Left lung (tissue), 10 donors: Measurements from ENCODE around the gene TMEM271. TPM values are rescaled to one million over a fixed set of nuclear protein-coding genes. Genes with fewer than 3 reads are reported as not detected.

Experiments
- ATAC-seq: fragments of 200-7000 bp; cut with Tn5 transposase; one replicate; pipeline ENCODE4 v1.9.1; 2020; ENCODE audit warnings: moderate library complexity
- DNase-seq, 4 donors: peaks; one replicate each; pipeline ENCODE4 v3.0.0-alpha.2; 2013 to 2020
- H3K27ac ChIP-seq, 2 donors: fragments of 200-600 bp; sonication (generic) in 1 of 2; one replicate each; pipeline versions ENCODE4 v1.5.0 to v1.8.0; 2020 to 2021
- H3K27me3 ChIP-seq, 2 donors: fragments of 200-600 bp; sonication (generic) in 1 of 2; one replicate each; pipeline versions ENCODE4 v1.5.0 to v1.8.0; 2020 to 2021
- H3K36me3 ChIP-seq, 2 donors: fragments of 200-600 bp; sonication (generic) in 1 of 2; one replicate each; pipeline versions ENCODE4 v1.5.0 to v1.8.0; 2020 to 2021
- H3K4me1 ChIP-seq, 2 donors: fragments of 200-600 bp; one replicate each; pipeline ENCODE4 v1.8.0; 2021
- H3K4me3 ChIP-seq, 2 donors: fragments of 200-600 bp; sonication (generic) in 1 of 2; one replicate each; pipeline versions ENCODE4 v1.5.0 to v1.8.0; 2020 to 2021; ENCODE audit warnings: mild to moderate bottlenecking in 1 of 2
- H3K9me3 ChIP-seq, 2 donors: fragments of 200-600 bp; sonication (generic) in 1 of 2; one replicate each; pipeline versions ENCODE4 v1.5.0 to v1.8.0; 2020 to 2021
- intact Hi-C, 2 donors: fragments of 100-400 bp; cut with DNase I; formaldehyde crosslinking; loops; one replicate each; pipeline versions ENCODE4 v1.11.2 to v1.14.2; 2022
- polyA plus RNA-seq, 6 donors: library from polyadenylated mRNA; unstranded; fragments of 120-200 nt; gene quantifications; one replicate each; pipeline ENCODE4 v1.2.1, GENCODE V29; 2013; ENCODE audit not compliant: insufficient read length in 6 of 6
- total RNA-seq, 2 donors: library from RNA; stranded (reverse); fragmentation: NEBNext Ultra II Directional; extraction: Animal tissue kit (Norgen Biotek cat#: 25700); gene quantifications; one replicate each; pipeline ENCODE4 v1.2.1, GENCODE V29; 2021
- TF ChIP-seq, protein P1 (sequence below), 2 donors: fragments of 200-600 bp; sonication (generic) in 1 of 2; IDR thresholded peaks; one replicate each; pipeline versions ENCODE4 v1.5.0 to v1.8.0; 2021; ENCODE audit warnings: antibody characterized with exemption in 2 of 2
- donor health status: DM: no; HTN: yes; CAD: no.
- donor health status: DM: no; HTN: no; CAD: no.

Gene TMEM271
- total and polyA plus RNA-seq, 8 donors = not detected

DNA sequence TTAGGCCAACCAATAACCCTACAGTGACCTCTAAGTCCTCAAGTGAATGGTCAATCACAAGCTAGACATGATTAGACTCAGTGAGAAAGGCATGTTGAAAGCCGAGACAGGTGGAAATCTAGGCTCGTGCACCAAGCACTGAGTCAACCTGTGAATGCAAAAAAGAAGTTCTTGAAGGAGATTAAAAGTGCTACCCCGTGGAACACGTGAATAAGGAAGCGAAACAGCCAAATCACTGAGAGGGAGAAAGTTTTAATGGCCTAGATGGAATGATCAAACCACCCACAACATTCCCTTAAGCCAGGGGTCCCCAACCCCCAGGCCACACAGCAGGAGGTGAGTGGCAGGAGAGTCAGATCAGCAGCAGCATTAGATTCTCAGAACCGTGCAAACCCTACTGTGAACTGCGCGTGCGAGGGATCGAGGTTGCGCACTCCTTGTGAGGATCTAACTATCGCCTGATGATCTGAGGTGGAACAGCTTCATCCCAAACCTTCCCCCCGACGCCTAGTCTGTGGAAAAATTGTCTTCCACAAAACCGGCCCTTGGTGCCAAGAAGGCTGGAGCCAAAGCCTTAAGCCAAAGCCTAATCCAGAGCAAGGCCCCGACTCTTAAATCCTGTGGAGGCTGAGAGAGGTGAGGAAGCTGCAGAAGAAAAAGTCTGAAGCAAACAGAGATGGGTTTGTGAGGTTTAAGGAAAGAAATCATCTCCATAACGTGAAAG lies 29.8 kb upstream of the TMEM271 start:
- Histone ChIP-seq H3K27ac (no peak overlapping the region), H3K36me3 (no peaks in the 10 kb centered on the region), H3K9me3 (no peaks in the 10 kb centered on the region), H3K27me3 (peaks cover 0 to 58% of the 10 kb centered on the region in 2 donors), H3K4me3 (no peak overlapping the region), H3K4me1 (no peaks in the 10 kb centered on the region)
- no peak for ATAC-seq
- TF ChIP-seq, protein P1, sequence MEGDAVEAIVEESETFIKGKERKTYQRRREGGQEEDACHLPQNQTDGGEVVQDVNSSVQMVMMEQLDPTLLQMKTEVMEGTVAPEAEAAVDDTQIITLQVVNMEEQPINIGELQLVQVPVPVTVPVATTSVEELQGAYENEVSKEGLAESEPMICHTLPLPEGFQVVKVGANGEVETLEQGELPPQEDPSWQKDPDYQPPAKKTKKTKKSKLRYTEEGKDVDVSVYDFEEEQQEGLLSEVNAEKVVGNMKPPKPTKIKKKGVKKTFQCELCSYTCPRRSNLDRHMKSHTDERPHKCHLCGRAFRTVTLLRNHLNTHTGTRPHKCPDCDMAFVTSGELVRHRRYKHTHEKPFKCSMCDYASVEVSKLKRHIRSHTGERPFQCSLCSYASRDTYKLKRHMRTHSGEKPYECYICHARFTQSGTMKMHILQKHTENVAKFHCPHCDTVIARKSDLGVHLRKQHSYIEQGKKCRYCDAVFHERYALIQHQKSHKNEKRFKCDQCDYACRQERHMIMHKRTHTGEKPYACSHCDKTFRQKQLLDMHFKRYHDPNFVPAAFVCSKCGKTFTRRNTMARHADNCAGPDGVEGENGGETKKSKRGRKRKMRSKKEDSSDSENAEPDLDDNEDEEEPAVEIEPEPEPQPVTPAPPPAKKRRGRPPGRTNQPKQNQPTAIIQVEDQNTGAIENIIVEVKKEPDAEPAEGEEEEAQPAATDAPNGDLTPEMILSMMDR (IDR thresholded peaks at IDR 0.05) = no peak
- no peak for DNase-seq
- intact Hi-C loops = no loop called here

DNA sequence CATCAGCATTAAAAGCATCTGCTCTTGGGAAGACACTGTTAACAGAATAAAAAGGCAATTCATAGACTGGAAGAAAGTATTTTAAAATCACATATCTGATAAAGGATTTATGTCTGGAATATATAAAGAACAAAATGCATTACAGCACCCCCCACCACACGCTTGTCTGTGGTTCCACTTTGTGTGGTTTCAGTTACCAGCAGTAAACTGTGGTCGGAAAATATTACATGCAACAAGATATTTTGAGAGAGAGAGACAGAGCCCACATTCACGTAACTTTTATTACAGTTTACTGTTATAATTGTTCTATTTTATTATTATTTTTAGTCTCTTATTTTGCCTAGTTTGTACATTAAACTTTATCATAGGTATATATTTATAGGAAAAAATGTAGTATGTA lies 28.0 kb upstream of the TMEM271 start:
- ATAC-seq (no peak), DNase-seq (no peak)
- peaks cover 0 to 61% of the 10 kb centered on the region in 2 donors for H3K27me3 ChIP-seq
- H3K4me1 ChIP-seq = no peaks in the 10 kb centered on the region
- H3K36me3 ChIP-seq = no peaks in the 10 kb centered on the region
- intact Hi-C loops = no loop called here
- TF ChIP-seq, protein P1 (IDR thresholded peaks at IDR 0.05) = no peak
- H3K9me3 ChIP-seq = no peaks in the 10 kb centered on the region
- no peak overlapping the region for H3K4me3 ChIP-seq
- H3K27ac ChIP-seq = no peak overlapping the region

DNA sequence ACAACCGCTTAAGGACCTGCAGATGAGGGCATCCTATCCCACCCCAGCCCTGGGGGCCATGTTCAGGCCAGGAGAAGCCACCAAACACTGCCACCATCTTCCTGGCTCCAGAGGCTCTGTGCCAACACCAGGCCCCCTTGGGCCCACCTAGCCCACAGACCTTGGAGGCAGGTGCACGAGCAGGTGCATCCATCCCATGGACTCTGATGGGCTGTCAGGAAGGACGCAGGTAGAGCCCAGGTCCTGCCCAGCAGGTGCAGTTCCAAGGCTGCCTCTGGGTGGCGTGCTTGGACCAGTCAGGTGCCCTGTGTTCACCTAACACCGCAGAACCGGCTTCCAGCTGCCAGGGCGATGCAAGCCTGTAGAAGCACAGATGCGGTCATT lies 26.5 kb upstream of the TMEM271 start:
- Histone ChIP-seq H3K9me3 (no peaks in the 10 kb centered on the region), H3K36me3 (no peaks in the 10 kb centered on the region), H3K4me1 (no peaks in the 10 kb centered on the region), H3K4me3 (no peak overlapping the region), H3K27ac (no peak overlapping the region), H3K27me3 (peaks cover 0 to 64% of the 10 kb centered on the region in 2 donors)
- ATAC-seq (peak; percentile 100), DNase-seq (peak in 3 of 4 donors; percentile 18 to 64 (median 64))
- TF ChIP-seq, protein P1 (IDR thresholded peaks at IDR 0.05) = peak; percentile 48 to 58
- intact Hi-C loops = no loop called here

DNA sequence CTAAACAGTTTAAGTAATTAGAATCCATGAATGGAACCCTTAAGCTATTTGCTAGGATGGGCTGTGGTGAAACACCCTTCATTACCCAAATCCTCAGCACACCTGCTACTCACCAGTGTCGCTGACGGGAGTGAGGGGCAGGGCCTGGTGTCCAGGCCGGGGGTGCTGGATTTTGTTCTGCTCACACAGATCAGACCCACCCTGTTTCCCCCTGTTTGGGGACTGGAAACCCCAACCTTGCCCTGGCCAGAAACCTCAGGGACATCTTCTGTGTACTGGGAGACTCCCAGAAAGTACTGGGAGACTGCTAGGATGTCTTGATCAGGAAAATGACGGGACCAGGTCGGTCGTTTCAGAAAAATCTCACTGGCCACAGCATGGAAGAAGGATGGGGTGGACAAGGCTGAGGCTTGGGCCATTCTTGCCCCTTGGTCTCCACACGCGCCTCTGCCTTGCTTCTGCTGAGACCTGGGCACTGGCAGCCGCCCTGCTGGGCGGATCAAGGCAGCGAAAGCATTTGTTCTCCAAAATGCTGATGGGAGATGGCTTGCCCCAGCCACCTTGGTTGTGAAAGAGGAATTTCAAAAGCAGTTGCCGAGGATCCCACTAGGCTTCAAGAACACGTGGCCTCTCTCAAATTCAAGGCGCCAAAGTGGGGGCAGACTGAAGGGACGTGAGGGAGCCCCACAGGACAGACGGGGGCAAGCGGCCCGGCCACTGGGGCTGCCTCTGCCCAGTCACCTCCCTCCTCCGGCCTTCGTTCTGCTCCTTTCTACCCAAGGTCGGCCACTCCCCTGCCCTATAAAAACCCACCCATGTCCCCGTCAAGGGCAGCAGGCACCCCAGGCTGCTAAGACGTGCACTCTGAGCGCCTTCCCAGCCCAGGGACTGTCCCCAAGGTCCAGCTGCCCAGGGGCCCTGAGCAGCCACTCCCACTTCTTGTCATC lies 25.8 kb upstream of the TMEM271 start:
- Histone ChIP-seq H3K36me3 (no peaks in the 10 kb centered on the region), H3K4me3 (no peak overlapping the region), H3K4me1 (no peaks in the 10 kb centered on the region), H3K27me3 (peaks cover 0 to 60% of the 10 kb centered on the region in 2 donors), H3K9me3 (no peaks in the 10 kb centered on the region), H3K27ac (no peak overlapping the region)
- intact Hi-C loops = no loop called here
- ATAC-seq = no peak
- no peak for DNase-seq
- TF ChIP-seq, protein P1 (IDR thresholded peaks at IDR 0.05) = no peak
